ENCODE results near the gene PI4KA.

GRCh38 chr22:20661473-20661872 is 197.1 kb downstream of the PI4KA start:
- TF ChIP-seq EZH2phosphoT487 (IDR thresholded peaks at IDR 0.05) = no peak
- TF ChIP-seq, protein P1, sequence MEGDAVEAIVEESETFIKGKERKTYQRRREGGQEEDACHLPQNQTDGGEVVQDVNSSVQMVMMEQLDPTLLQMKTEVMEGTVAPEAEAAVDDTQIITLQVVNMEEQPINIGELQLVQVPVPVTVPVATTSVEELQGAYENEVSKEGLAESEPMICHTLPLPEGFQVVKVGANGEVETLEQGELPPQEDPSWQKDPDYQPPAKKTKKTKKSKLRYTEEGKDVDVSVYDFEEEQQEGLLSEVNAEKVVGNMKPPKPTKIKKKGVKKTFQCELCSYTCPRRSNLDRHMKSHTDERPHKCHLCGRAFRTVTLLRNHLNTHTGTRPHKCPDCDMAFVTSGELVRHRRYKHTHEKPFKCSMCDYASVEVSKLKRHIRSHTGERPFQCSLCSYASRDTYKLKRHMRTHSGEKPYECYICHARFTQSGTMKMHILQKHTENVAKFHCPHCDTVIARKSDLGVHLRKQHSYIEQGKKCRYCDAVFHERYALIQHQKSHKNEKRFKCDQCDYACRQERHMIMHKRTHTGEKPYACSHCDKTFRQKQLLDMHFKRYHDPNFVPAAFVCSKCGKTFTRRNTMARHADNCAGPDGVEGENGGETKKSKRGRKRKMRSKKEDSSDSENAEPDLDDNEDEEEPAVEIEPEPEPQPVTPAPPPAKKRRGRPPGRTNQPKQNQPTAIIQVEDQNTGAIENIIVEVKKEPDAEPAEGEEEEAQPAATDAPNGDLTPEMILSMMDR (IDR thresholded peaks at IDR 0.05) = no peak
- TF ChIP-seq EZH2 (IDR thresholded peaks at IDR 0.05) = no peak

Data from neural progenitor cell (in vitro differentiated cells).